ENCODE data around the gene ATXN1.

Gene ATXN1

GRCh38 chr6:16313732-16314131 is 447.5 kb downstream of the ATXN1 start:
- no peak for TF ChIP-seq GATA3 (IDR thresholded peaks at IDR 0.05; ENCODE audit: low read depth, low read length)
- TF ChIP-seq GATA2 (IDR thresholded peaks at IDR 0.05; ENCODE audit: low read depth, low read length): no peak

GRCh38 chr6:16311763-16312162 is 449.5 kb downstream of the ATXN1 start:
- TF ChIP-seq GATA2 (IDR thresholded peaks at IDR 0.05; ENCODE audit: low read depth, low read length) (no peak), GATA3 (IDR thresholded peaks at IDR 0.05; ENCODE audit: low read depth, low read length) (no peak)

GRCh38 chr6:16306334-16306733 is 454.9 kb downstream of the ATXN1 start:
- TF ChIP-seq GATA2 (IDR thresholded peaks at IDR 0.05; ENCODE audit: low read depth, low read length) (no peak), GATA3 (IDR thresholded peaks at IDR 0.05; ENCODE audit: low read depth, low read length) (no peak)

GRCh38 chr6:16305788-16306187 is 455.5 kb downstream of the ATXN1 start:
- no peak for TF ChIP-seq GATA3 (IDR thresholded peaks at IDR 0.05; ENCODE audit: low read depth, low read length)
- no peak for TF ChIP-seq GATA2 (IDR thresholded peaks at IDR 0.05; ENCODE audit: low read depth, low read length)

GRCh38 chr6:16305246-16305725 is 456.0 kb downstream of the ATXN1 start:
- TF ChIP-seq GATA3 (IDR thresholded peaks at IDR 0.05; ENCODE audit: low read depth, low read length) (no peak), GATA2 (IDR thresholded peaks at IDR 0.05; ENCODE audit: low read depth, low read length) (no peak)

- TF ChIP-seq GATA3 (IDR thresholded peaks at IDR 0.05; ENCODE audit: low read depth, low read length): no peak
- no peak for TF ChIP-seq GATA2 (IDR thresholded peaks at IDR 0.05; ENCODE audit: low read depth, low read length)
Measured at GRCh38 chr6:16302721-16303552, 458.3 kb downstream of the ATXN1 start.

- TF ChIP-seq GATA2 (IDR thresholded peaks at IDR 0.05; ENCODE audit: low read depth, low read length): no peak
- TF ChIP-seq GATA3 (IDR thresholded peaks at IDR 0.05; ENCODE audit: low read depth, low read length): no peak
Measured at GRCh38 chr6:16301511-16301910, 459.7 kb downstream of the ATXN1 start.

GRCh38 chr6:16299861-16300260 is 461.4 kb downstream of the ATXN1 start:
- TF ChIP-seq GATA2 (IDR thresholded peaks at IDR 0.05; ENCODE audit: low read depth, low read length) (no peak), GATA3 (IDR thresholded peaks at IDR 0.05; ENCODE audit: low read depth, low read length) (no peak)

- TF ChIP-seq GATA2 (IDR thresholded peaks at IDR 0.05; ENCODE audit: low read depth, low read length) (no peak), GATA3 (IDR thresholded peaks at IDR 0.05; ENCODE audit: low read depth, low read length) (no peak)
Measured at GRCh38 chr6:16296061-16296670, 465.1 kb downstream of the ATXN1 start.

GRCh38 chr6:16295471-16295870 is 465.8 kb downstream of the ATXN1 start:
- TF ChIP-seq GATA2 (IDR thresholded peaks at IDR 0.05; ENCODE audit: low read depth, low read length) (no peak), GATA3 (IDR thresholded peaks at IDR 0.05; ENCODE audit: low read depth, low read length) (no peak)

- TF ChIP-seq GATA3 (IDR thresholded peaks at IDR 0.05; ENCODE audit: low read depth, low read length): no peak
Measured at GRCh38 chr6:16295060-16295459, 466.2 kb downstream of the ATXN1 start.

- no peak for TF ChIP-seq GATA3 (IDR thresholded peaks at IDR 0.05; ENCODE audit: low read depth, low read length)
- TF ChIP-seq GATA2 (IDR thresholded peaks at IDR 0.05; ENCODE audit: low read depth, low read length): no peak
Measured at GRCh38 chr6:16294371-16294770, 466.9 kb downstream of the ATXN1 start.

- TF ChIP-seq GATA2 (IDR thresholded peaks at IDR 0.05; ENCODE audit: low read depth, low read length): no peak
- TF ChIP-seq GATA3 (IDR thresholded peaks at IDR 0.05; ENCODE audit: low read depth, low read length): no peak
Measured at GRCh38 chr6:16292942-16293341, 468.3 kb downstream of the ATXN1 start.

- TF ChIP-seq GATA2 (IDR thresholded peaks at IDR 0.05; ENCODE audit: low read depth, low read length) (no peak), GATA3 (IDR thresholded peaks at IDR 0.05; ENCODE audit: low read depth, low read length) (no peak)
Measured at GRCh38 chr6:16292432-16292831, 468.8 kb downstream of the ATXN1 start.

- TF ChIP-seq GATA2 (IDR thresholded peaks at IDR 0.05; ENCODE audit: low read depth, low read length) (no peak), GATA3 (IDR thresholded peaks at IDR 0.05; ENCODE audit: low read depth, low read length) (no peak)
Measured at GRCh38 chr6:16291739-16292138, 469.5 kb downstream of the ATXN1 start.
